Stimulated activated CD4-positive, alpha-beta T cell treated with anti-CD3 and anti-CD28 coated beads, Interleukin-1b, Interleukin-23, amount 100 ng/mL, for 48 hours (primary cell): Measurements from ENCODE around the gene WWOX.
"Not testable (repeated sequence)": the region's sequence is repeated elsewhere in the genome, so short reads cannot be mapped to it uniquely, and the experiment has no call there.

ENCODE experiments used
- DNase-seq: peaks from one replicate; pipeline ENCODE4 v3.0.0-alpha.2; 2020

WWOX gene

DNA sequence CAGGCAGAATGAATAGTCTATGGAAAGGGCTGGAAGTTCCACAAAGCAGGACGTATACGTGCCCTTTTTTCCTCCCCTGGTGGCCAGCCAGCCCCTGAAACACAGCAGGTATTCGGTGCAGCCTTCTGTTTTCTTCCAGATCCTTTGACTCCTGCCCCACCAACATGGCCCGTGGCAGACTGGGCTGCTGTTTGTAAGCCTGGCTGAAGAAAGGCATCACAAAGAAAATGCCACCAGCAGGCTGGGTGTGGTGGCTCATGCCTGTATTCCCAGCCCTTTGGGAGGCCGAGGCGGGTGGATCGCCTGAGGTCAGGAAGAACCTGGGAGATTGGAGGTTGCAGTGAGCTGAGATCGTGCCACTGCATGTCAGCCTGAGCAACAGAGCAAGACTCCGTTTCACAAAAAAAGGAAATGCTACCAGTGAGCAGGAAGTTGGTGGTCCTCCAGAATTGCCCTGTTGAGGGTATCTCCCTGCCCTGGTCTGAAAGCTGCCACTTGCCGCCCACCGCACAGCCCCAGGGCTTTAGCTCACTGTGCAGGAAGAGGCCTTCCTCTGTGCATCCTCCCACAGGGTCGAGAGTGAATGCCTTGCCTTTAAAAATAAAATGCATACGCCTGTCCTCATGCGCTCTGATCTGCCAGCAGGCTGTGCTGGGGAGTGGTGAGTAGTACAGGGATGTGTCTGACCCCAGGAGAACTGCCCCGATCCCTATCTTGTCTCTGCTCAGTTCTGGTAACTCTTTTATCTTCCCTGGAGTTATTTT is 913.4 kb downstream of the WWOX start:
- DNase-seq = no peak

- DNase-seq = no peak
Measured at GRCh38 chr16:79013930-79014660, 914.6 kb downstream of the WWOX start.

DNA sequence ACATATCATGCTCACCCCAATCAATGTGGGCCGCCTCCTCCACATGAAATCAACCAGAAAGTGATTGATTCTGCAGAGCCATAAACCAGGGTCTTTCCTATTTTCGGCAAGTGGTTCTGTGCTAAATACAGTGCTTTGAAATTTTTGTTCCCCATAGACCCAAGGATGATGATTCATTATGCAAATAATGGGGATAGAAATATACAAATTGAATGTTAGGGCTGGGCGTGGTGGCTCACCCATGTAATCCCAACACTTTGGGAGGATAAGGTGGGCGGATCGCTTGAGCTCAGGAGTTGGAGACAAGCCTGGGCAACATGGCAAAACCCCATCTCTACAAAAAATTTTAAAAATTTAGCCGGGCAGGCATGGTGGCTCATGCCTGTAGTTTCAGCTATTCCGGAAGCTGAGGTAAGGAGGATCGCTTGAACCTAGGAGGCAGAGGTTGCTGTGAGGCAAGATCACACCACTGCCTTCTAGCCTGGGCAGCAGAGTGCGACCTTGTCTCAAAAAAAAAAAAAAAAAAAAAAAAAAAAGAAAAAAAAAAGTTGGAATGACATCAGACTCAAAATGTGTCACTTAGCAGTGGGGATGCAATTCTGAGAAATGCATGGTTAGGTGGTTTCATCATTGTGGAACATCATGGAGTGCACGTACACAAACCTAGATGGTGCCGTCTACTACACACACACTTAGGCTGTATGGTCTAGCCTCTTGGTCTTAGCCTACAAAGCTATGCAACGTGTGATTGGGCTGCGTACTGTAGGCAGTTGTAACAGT is 919.4 kb downstream of the WWOX start:
- no peak for DNase-seq

DNA sequence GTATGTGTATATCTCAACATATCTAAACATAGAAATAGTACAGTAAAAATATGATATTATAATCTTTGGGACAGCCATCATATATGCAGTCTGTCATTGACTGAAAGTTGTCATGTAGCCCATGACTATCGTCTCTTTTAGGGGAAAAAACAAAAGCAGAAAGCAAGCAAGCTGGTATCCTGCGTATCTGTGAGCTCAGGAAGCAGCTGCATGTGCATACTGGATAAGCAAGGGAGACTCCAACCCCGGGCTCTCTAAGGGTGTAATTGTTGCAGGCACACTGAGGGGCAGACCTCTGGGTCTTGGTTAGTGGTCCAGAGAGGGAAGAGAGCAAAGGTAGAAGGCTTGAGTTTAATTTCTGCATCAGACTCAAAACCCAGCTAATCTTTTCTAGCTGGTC is 920.0 kb downstream of the WWOX start:
- no peak for DNase-seq

- DNase-seq = no peak
Measured at GRCh38 chr16:79021991-79022630, 922.7 kb downstream of the WWOX start.

- no peak for DNase-seq
Measured at GRCh38 chr16:79026117-79026516, 926.7 kb downstream of the WWOX start.

DNA sequence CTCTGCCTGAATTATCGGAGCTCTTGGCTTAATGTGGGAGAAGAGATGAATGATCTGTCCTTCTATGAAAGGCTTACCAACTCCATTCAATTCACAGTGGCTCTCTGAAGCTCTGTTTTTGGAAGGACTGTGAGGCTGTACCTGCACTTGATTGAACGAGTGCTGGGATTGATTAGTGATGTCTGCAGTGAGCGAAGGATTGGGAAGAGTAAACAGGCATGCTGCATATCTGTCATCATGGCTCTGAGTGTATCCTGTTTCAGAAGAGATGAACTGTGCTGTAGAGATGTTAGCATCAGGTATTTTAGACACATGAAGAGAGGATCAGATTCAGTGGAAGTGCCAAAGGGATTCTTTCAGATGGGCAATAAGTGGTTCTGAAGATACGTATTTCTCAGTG is 937.1 kb downstream of the WWOX start:
- DNase-seq = no peak

- DNase-seq = no peak
Measured at GRCh38 chr16:79037521-79038373, 938.3 kb downstream of the WWOX start.

- DNase-seq = no peak
Measured at GRCh38 chr16:79041206-79041605, 941.8 kb downstream of the WWOX start.

- DNase-seq = no peak
Measured at GRCh38 chr16:79042141-79042540, 942.7 kb downstream of the WWOX start.

GRCh38 chr16:79042886-79043285 is 943.4 kb downstream of the WWOX start:
- DNase-seq = peak; percentile 61

GRCh38 chr16:79045191-79045590 is 945.7 kb downstream of the WWOX start:
- no peak for DNase-seq

DNA sequence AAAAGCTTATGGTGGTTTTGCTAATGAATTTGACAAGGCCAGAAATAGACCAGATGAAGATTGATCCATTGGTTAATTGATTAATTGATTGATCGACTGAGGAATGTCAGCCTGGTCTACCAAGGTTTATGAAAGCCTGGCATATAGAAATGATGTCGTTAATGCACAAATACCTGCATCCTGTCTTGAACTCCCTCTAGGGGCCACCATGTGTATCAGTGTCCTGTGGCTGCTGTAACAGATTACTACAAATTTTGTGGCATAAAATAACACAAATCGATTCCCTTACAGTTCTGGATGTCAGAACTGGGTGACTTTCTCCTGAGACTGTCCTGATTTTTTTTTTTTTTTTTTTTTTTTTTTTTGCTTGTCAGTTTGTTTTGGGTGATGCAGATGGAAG is 947.9 kb downstream of the WWOX start:
- no peak for DNase-seq

DNA sequence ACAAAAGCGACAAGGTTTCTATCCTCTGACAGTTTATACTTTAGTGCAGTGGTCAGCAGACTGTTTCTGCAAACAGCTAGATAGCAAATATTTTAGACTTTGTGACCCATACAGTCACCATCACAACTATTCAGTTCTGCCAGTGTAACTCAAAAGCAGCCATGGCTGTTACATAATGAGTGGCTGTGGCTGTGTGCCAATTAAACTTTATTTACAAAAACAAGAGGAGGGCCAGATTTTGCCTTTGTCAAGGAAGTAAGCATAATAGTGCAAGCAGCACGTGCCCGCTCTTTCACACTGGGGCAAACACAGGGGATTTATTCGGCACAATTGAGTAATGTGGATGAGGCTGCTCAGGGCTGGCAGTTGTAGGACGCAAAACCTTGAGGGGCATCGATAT is 949.6 kb downstream of the WWOX start:
- DNase-seq = no peak

DNA sequence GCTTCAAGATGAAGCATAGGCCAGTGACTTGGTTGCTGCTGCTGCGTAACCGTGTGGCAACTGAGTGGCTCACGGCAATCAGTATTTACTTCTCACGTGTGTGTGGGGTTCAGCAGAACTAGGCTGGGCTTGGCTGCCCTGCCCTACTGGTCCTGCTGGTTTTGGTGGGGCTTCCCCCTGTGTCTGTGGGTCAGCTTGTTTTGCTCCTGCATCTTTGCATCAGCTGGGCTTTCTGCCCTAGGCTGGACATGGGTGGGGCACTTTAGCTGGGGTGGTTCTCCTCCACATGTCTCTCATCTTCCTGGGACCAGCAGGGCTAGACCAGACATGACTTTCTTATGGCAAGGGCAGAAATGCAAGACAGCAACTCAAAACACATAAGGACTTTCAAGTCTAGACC is 950.6 kb downstream of the WWOX start:
- DNase-seq = no peak

DNA sequence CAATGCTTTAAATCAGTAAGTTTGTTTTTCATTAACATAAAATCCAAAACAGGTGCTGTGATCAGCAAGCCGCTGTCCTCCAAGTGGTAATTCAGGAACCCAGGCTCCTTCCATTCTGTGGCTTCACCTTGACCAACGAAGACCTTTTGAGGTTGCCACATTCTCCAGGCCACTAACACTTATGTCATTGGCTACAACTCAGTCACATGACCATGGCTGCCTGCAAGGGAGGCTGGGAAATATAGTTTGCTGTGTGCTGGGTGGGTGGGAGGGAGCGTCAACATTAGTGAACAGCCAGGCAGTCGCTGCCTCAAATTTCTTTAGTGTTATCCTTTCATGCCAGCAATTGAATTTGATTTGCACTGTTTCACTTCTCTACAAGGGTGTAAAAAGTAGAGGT is 951.9 kb downstream of the WWOX start:
- DNase-seq = no peak

GRCh38 chr16:79052198-79052597 is 952.7 kb downstream of the WWOX start:
- not testable (repeated sequence) for DNase-seq

DNA sequence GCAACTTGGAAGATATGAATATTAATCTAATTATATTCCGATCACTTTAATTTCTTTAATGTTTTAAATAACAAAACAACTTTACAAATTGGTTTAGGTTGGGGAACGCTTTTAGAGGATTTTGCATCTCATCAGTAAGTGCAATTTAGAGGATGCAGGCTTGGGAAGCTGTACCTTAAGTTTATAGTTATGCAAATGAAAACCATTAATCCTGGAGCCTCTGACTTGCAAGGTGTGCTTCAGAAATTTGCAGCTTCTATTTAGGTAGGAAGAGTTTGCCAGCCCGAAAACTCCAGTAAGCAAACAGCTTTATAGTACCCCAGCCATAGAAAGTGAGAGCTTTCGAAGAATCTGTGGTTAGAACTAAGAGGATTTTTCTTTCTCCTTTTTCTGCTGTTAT is 954.1 kb downstream of the WWOX start:
- DNase-seq = no peak

DNA sequence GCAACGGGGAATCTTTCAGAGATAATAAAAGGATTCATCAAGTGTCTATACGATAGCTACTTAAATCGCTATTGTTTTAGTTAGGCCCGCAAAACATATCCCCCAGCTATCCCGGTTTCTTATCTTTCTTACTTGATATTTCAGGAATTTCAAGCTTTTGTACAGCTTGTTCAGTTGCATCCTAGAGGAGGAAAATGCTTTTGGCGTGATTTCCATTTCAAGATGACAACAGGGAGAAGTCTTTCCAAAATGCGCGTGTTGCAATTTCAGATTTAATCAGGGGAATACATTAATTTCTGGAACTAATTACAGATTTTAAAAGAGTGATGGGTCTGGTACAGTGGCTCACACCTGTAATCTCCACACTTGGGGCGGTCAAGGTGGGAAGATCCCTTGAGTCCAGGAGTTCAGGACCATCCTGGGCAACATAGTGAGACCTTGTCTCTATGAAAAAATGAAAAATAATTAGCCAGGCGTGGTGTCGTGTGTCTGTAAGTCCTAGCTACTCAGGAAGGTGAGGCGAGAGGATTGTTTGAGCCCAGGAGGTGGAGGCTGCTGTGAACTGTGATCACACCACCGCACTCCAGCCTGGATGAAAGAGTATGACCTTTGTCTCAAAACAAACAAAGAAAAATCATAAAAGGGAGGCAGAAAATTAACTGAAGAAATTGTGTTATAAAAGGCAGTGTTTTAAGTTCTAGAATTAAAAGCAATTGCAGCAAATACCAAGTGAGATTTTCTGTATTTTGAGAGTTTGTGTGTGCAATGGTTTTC is 954.9 kb downstream of the WWOX start:
- DNase-seq = no peak

- no peak for DNase-seq
Measured at GRCh38 chr16:79055251-79055970, 956.0 kb downstream of the WWOX start.

DNA sequence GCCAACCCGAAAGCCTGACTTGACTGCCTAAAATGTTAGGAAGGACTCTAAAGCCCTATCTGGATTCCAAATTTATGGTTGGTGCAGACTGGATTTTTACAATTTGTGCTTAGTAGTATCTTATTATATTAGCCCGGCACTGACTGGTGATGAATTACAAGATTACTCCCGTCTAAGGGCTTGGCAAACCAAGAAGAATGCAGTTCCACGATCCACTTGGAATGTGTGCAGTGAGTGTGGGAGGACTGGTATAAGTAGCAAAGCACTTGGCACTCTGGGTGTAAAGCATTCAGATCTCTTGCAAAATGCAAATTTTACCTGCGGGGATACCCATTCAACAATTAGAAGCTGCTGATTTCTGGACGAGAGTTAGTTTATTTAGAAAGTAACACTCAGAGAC is 961.7 kb downstream of the WWOX start:
- DNase-seq = no peak
